Umbilical cord (tissue), 2 donors: ENCODE data around the gene APOBEC3A. TPM values are rescaled to one million over a fixed set of nuclear protein-coding genes. Genes with fewer than 3 reads are reported as not detected.
"Not testable (repeated sequence)": the region's sequence is repeated elsewhere in the genome, so short reads cannot be mapped to it uniquely, and the experiment has no call there.

Source experiments
- DNase-seq: peaks from one replicate; pipeline ENCODE4 v3.0.0-alpha.2; 2015; ENCODE audit warnings: low spot score
- total RNA-seq: library from RNA; depleted of rRNA; stranded (reverse); fragments of >200 nt; gene quantifications from one replicate; pipeline ENCODE4 v1.2.3, GENCODE V29; 2014; ENCODE audit warnings: low replicate concordance; ENCODE audit not compliant: insufficient read depth

APOBEC3A gene
- total RNA-seq, 1 donor from 2014 or later: 16.6 TPM

GRCh38 chr22:38943201-38943600, 14.2 kb upstream of the APOBEC3A start:
- DNase-seq: no peak

- DNase-seq: no peak
These were observed 13.5 kb upstream of the APOBEC3A start for GRCh38 chr22:38943882-38944281.

GRCh38 chr22:38944653-38945052, 12.8 kb upstream of the APOBEC3A start:
- DNase-seq: no peak

- DNase-seq: not testable (repeated sequence)
These were observed 11.6 kb upstream of the APOBEC3A start for GRCh38 chr22:38945706-38946338.

GRCh38 chr22:38946771-38947170, 10.6 kb upstream of the APOBEC3A start:
- no peak for DNase-seq

- DNase-seq: peak; percentile 61
These were observed 9.9 kb upstream of the APOBEC3A start for GRCh38 chr22:38947321-38948140.

GRCh38 chr22:38948181-38948940, 9.0 kb upstream of the APOBEC3A start:
- DNase-seq: no peak

GRCh38 chr22:38949889-38950405, 7.5 kb upstream of the APOBEC3A start:
- DNase-seq: no peak

GRCh38 chr22:38950527-38951295, 6.7 kb upstream of the APOBEC3A start:
- no peak for DNase-seq

GRCh38 chr22:38951734-38952133, 5.7 kb upstream of the APOBEC3A start:
- no peak for DNase-seq

GRCh38 chr22:38952281-38952993, 5.0 kb upstream of the APOBEC3A start:
- no peak for DNase-seq

GRCh38 chr22:38953091-38953490, 4.3 kb upstream of the APOBEC3A start:
- no peak for DNase-seq

GRCh38 chr22:38953577-38954413, 3.6 kb upstream of the APOBEC3A start:
- no peak for DNase-seq

- DNase-seq: no peak
These were observed 2.9 kb upstream of the APOBEC3A start for GRCh38 chr22:38954414-38955043.

- DNase-seq: no peak
These were observed 2.0 kb upstream of the APOBEC3A start for GRCh38 chr22:38955250-38955905.

- no peak for DNase-seq
These were observed 1.5 kb upstream of the APOBEC3A start for GRCh38 chr22:38955926-38956325.

- DNase-seq: no peak
These were observed 858 bp upstream of the APOBEC3A start for GRCh38 chr22:38956551-38956950.

GRCh38 chr22:38957808-38958650, 620 bp downstream of the APOBEC3A start:
- DNase-seq: no peak
